Trophoblast cell (in vitro differentiated cells and primary cell): Measurements from ENCODE around the gene SI. TPM values are rescaled to one million over a fixed set of nuclear protein-coding genes. Genes with fewer than 3 reads are reported as not detected.

Source experiments
- DNase-seq, 2 donors: peaks; one replicate each; pipeline ENCODE4 v3.0.0-alpha.2; 2016
- H2AFZ ChIP-seq: 2 replicates; pipeline ENCODE4 v1.6.1; 2013; ENCODE audit warnings: low read length, moderate library complexity, mild to moderate bottlenecking; ENCODE audit not compliant: insufficient read depth, poor library complexity
- H2AK5ac ChIP-seq: 2 replicates; pipeline ENCODE4 v1.6.1; 2013; ENCODE audit warnings: mild to moderate bottlenecking, low read length
- H2BK120ac ChIP-seq: 2 replicates; pipeline ENCODE4 v1.6.1; 2013; ENCODE audit warnings: low read length, mild to moderate bottlenecking, moderate library complexity; ENCODE audit not compliant: insufficient read depth, poor library complexity
- H2BK12ac ChIP-seq: 2 replicates; pipeline ENCODE4 v1.6.1; 2013; ENCODE audit warnings: mild to moderate bottlenecking, low read length, moderate library complexity
- H2BK5ac ChIP-seq: 2 replicates; pipeline ENCODE4 v1.6.1; 2013; ENCODE audit warnings: low read length, low read depth, moderate library complexity, mild to moderate bottlenecking; ENCODE audit not compliant: poor library complexity
- H3K14ac ChIP-seq: 2 replicates; pipeline ENCODE4 v1.6.1; 2013; ENCODE audit warnings: mild to moderate bottlenecking, low read length
- H3K18ac ChIP-seq: 2 replicates; pipeline ENCODE4 v1.6.1; 2013; ENCODE audit warnings: mild to moderate bottlenecking, low read length
- H3K23ac ChIP-seq: 2 replicates; pipeline ENCODE4 v1.6.1; 2013; ENCODE audit warnings: low read length
- H3K27ac ChIP-seq: 2 replicates; pipeline ENCODE4 v1.5.1; 2013; ENCODE audit warnings: low read depth, mild to moderate bottlenecking, inconsistent platforms, low read length, moderate library complexity
- H3K27me3 ChIP-seq: 2 replicates; pipeline ENCODE4 v1.6.1; 2013; ENCODE audit warnings: inconsistent platforms, mild to moderate bottlenecking, low read length, moderate library complexity; ENCODE audit not compliant: insufficient read depth
- H3K36me3 ChIP-seq, 2 experiments: 1 replicate in 1 of 2; 2 replicates in 1 of 2; pipeline ENCODE4 v1.6.1; 2013; ENCODE audit warnings: low read length in 2 of 2, mild to moderate bottlenecking in 2 of 2, moderate library complexity in 1 of 2; ENCODE audit not compliant: insufficient read depth in 2 of 2, control insufficient read depth in 1 of 2
- H3K4ac ChIP-seq: 2 replicates; pipeline ENCODE4 v1.6.1; 2013; ENCODE audit warnings: low read depth, mild to moderate bottlenecking, low read length, moderate library complexity
- H3K4me1 ChIP-seq, 2 experiments: 1 replicate in 1 of 2; 2 replicates in 1 of 2; pipeline ENCODE4 v1.6.1; 2013; ENCODE audit warnings: low read length in 2 of 2, mild to moderate bottlenecking in 2 of 2, moderate library complexity in 1 of 2; ENCODE audit not compliant: insufficient read depth in 2 of 2, control insufficient read depth in 1 of 2
- H3K4me2 ChIP-seq: 2 replicates; pipeline ENCODE4 v1.6.1; 2013; ENCODE audit warnings: inconsistent platforms, mild to moderate bottlenecking, low read length, moderate library complexity
- H3K4me3 ChIP-seq: 2 replicates; pipeline ENCODE4 v1.5.1; 2013; ENCODE audit warnings: mild to moderate bottlenecking, low read depth, low read length, inconsistent platforms
- H3K79me1 ChIP-seq: one replicate; pipeline ENCODE4 v1.6.1; 2013; ENCODE audit warnings: low read length
- H3K79me2 ChIP-seq: 2 replicates; pipeline ENCODE4 v1.6.1; 2013; ENCODE audit warnings: low read length, mild to moderate bottlenecking; ENCODE audit not compliant: control insufficient read depth, insufficient read depth, poor library complexity
- H3K9ac ChIP-seq: 2 replicates; pipeline ENCODE4 v1.6.1; 2013; ENCODE audit warnings: mild to moderate bottlenecking, low read length
- H3K9me3 ChIP-seq: 2 replicates; pipeline ENCODE4 v1.6.1; 2013; ENCODE audit warnings: low read depth, mild to moderate bottlenecking, control low read depth, inconsistent platforms, low read length; ENCODE audit not compliant: insufficient read depth
- H4K12ac ChIP-seq: 2 replicates; pipeline ENCODE4 v1.6.1; 2013; ENCODE audit warnings: low read depth, mild to moderate bottlenecking, low read length, moderate library complexity
- H4K8ac ChIP-seq: 2 replicates; pipeline ENCODE4 v1.6.1; 2013; ENCODE audit warnings: low read depth, mild to moderate bottlenecking, low read length, moderate library complexity
- H4K91ac ChIP-seq: one replicate; pipeline ENCODE4 v1.6.1; 2013; ENCODE audit warnings: low read depth, mild to moderate bottlenecking, low read length, moderate library complexity
- WGBS: extraction: QIAGEN DNeasy Blood & Tissue Kit; methylation state at CpG from one replicate; pipeline ENCODE4 v1.1.7; 2013; ENCODE audit warnings: missing lambda C conversion rate; ENCODE audit not compliant: insufficient read length, insufficient coverage; ENCODE audit errors: extremely low coverage; 5-methylcytosine and 5-hydroxymethylcytosine counted together
- polyA plus RNA-seq: library from polyadenylated mRNA; stranded (reverse); fragments of 200-250 nt; gene quantifications from 2 replicates; pipeline ENCODE4 v1.2.3, GENCODE V29; 2013

SI gene
- polyA plus RNA-seq = not detected in 2 replicates

DNA sequence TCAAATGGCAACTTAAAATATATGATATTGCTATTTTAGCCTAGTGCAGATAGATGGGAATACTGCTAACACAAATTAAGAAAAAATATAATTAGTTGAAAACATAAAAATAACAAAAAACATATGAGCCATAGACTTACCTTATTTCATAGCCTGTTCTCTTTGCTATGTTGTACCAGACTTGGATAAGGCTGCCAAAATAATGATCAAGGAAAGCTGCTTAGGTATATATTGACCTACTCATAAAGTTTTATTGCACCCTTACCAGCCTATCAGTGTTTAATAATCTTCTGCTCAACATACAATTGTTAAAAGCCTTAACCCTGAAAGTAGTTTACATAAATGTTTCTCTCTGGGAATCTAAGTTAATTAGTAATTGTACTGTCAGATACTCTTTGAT, at the start of gene SI:
TSS of gene SI (minus strand) at position 204 of the 400 bp plus-strand sequence. CDS start 2,484 bp downstream, outside the sequence.
- Histone ChIP-seq H2AK5ac (no peak within 1 kb of the TSS), H3K79me1 (no peaks in the 10 kb centered on the region), H4K8ac (no peak within 1 kb of the TSS), H3K79me2 (no peaks in the 10 kb centered on the region), H3K4me1 (no peaks in the 10 kb centered on the region), H2AFZ (no peak within 1 kb of the TSS), H3K9me3 (no peaks in the 10 kb centered on the region), H3K27me3 (no peaks in the 10 kb centered on the region), H2BK5ac (no peak within 1 kb of the TSS), H3K27ac (no peak within 1 kb of the TSS), H4K12ac (no peak within 1 kb of the TSS), H3K18ac (no peak within 1 kb of the TSS), H3K4ac (no peak within 1 kb of the TSS), H3K23ac (no peak within 1 kb of the TSS), H4K91ac (no peak within 1 kb of the TSS), H3K36me3 (no peaks in the 10 kb centered on the region), H2BK120ac (no peak within 1 kb of the TSS), H3K4me3 (no peak within 1 kb of the TSS), H3K14ac (no peak within 1 kb of the TSS), H3K4me2 (no peak within 1 kb of the TSS), H2BK12ac (no peak within 1 kb of the TSS), H3K9ac (no peak within 1 kb of the TSS)
- no peak for DNase-seq

DNA sequence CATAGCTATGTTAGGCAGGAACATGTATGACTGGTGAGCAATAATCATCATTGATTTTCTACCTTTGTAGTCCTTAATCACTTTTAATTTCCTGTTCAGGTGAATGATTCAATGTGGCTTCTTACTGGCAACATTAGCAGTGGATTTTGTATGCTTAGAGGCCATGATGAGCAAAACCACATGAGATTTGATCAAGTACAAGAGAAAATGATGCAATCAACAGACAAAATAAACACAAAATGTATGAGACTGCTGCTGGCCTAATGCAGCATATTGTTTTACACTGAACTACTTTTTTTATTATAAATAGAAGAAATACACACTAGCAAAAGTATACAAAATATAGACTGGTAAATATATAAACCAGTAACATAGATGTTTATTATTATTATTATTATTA, 47.5 kb upstream of the SI start:
- Histone ChIP-seq H2BK12ac (no peak overlapping the region), H3K36me3 (no peaks in the 10 kb centered on the region), H3K18ac (no peak overlapping the region), H3K4me2 (no peak overlapping the region), H4K8ac (no peak overlapping the region), H3K4me1 (no peaks in the 10 kb centered on the region), H3K23ac (no peak overlapping the region), H3K79me1 (no peaks in the 10 kb centered on the region), H3K9ac (no peak overlapping the region), H3K9me3 (no peaks in the 10 kb centered on the region), H2AK5ac (no peak overlapping the region), H3K79me2 (no peaks in the 10 kb centered on the region), H2BK5ac (no peak overlapping the region), H4K12ac (no peak overlapping the region), H3K27ac (no peak overlapping the region), H3K27me3 (no peaks in the 10 kb centered on the region), H4K91ac (no peak overlapping the region), H3K4me3 (no peak overlapping the region), H3K14ac (no peak overlapping the region), H3K4ac (no peak overlapping the region), H2BK120ac (no peak overlapping the region), H2AFZ (no peak overlapping the region)
- no peak for DNase-seq

DNA sequence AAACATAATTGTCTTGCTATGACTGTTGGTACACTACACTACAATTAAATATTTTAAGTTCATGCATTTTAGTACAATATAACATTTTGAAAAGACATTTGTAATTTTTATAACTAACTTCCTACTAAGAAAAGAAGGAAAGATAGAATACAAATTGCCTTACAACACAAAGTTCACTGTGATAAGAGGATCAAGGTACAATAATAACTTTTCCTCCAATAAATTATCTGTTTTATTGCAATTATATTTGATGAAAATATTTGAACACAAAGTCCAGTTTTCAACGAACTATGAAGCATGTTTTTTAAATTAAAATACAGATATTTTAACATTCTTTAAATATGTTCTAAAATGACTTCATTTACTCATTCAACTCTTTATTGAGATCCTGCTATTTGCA, 33.1 kb upstream of the SI start:
- no peaks in the 10 kb centered on the region for H3K9me3 ChIP-seq
- H3K4ac ChIP-seq = no peak overlapping the region
- no peak overlapping the region for H4K91ac ChIP-seq

DNA sequence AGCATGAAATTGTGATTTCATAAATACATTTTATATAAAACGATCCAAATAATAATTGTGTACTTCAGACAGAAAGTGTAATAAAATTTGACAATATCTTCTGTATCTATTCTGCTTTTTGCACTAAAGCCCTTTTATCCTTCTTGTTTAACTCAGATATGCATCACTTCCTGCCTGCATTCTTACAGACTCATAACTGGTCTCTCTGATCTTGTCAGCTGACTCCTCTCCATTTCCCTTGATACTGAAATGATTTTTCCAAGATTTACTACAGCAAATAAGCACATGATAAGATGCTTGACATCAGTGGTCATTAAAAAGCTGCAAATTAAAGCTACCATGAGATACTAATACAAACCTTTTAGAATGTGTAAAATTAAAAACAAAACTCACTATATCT, 25.3 kb upstream of the SI start:
- DNase-seq = no peak
- H3K79me2 ChIP-seq = no peaks in the 10 kb centered on the region
- H4K12ac ChIP-seq = no peak overlapping the region
- no peaks in the 10 kb centered on the region for H3K4me1 ChIP-seq
- no peak overlapping the region for H3K18ac ChIP-seq
- no peak overlapping the region for H3K4me2 ChIP-seq
- H3K36me3 ChIP-seq = no peaks in the 10 kb centered on the region
- no peak overlapping the region for H3K4ac ChIP-seq
- no peak overlapping the region for H3K14ac ChIP-seq
- no peak overlapping the region for H3K23ac ChIP-seq
- H4K91ac ChIP-seq = no peak overlapping the region
- no peak overlapping the region for H3K27ac ChIP-seq
- no peak overlapping the region for H2AFZ ChIP-seq
- H3K9me3 ChIP-seq = no peaks in the 10 kb centered on the region
- no peak overlapping the region for H2AK5ac ChIP-seq
- H3K27me3 ChIP-seq = no peaks in the 10 kb centered on the region
- no peaks in the 10 kb centered on the region for H3K79me1 ChIP-seq
- no peak overlapping the region for H4K8ac ChIP-seq
- no peak overlapping the region for H2BK120ac ChIP-seq
- no peak overlapping the region for H2BK12ac ChIP-seq
- no CpG with 5 or more reads among the region's 1 CpG for WGBS
- no peak overlapping the region for H3K9ac ChIP-seq
- no peak overlapping the region for H3K4me3 ChIP-seq
- no peak overlapping the region for H2BK5ac ChIP-seq

More for the DNA sequence above, 33.1 kb upstream of the SI start:
- no peak overlapping the region for H4K12ac ChIP-seq
- H2AK5ac ChIP-seq = no peak overlapping the region
- no peak overlapping the region for H3K4me3 ChIP-seq
- no peak overlapping the region for H3K18ac ChIP-seq
- H2BK120ac ChIP-seq = no peak overlapping the region
- H3K79me2 ChIP-seq = no peaks in the 10 kb centered on the region
- no peak overlapping the region for H3K9ac ChIP-seq
- no peak for DNase-seq
- H2BK12ac ChIP-seq = no peak overlapping the region
- no peaks in the 10 kb centered on the region for H3K4me1 ChIP-seq
- H3K23ac ChIP-seq = no peak overlapping the region
- H3K4me2 ChIP-seq = no peak overlapping the region
- no CpG with 5 or more reads among the region's 1 CpG for WGBS
- no peaks in the 10 kb centered on the region for H3K27me3 ChIP-seq
- H3K36me3 ChIP-seq = no peaks in the 10 kb centered on the region
- no peak overlapping the region for H3K14ac ChIP-seq
- H3K27ac ChIP-seq = no peak overlapping the region
- H4K8ac ChIP-seq = no peak overlapping the region
- H3K79me1 ChIP-seq = no peaks in the 10 kb centered on the region
- no peak overlapping the region for H2AFZ ChIP-seq
- H2BK5ac ChIP-seq = no peak overlapping the region

DNA sequence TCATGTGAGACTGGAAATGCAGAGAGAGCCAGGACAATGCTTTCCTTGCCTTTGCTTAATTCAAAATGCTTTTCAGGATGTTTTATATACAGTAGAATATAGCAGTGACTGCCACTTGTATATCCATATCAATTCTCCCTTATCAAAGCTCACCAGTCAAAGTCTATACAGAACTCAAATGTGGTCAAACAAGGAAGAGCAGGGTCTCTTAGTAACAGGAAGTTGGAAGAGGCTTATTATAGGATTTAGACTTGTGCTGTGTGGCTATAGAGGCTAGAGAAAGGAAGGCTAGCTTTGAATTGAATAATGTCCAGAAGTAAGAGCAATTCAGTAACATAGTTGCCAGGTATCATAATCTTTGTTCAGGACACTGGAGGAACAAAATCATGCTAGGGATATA, 4.4 kb upstream of the SI start:
- Histone ChIP-seq H3K27ac (no peak overlapping the region), H3K4me1 (no peaks in the 10 kb centered on the region), H3K79me2 (no peaks in the 10 kb centered on the region), H2AK5ac (no peak overlapping the region), H2BK5ac (no peak overlapping the region), H3K79me1 (no peaks in the 10 kb centered on the region), H3K36me3 (no peaks in the 10 kb centered on the region), H4K8ac (no peak overlapping the region), H2BK120ac (no peak overlapping the region), H3K9ac (no peak overlapping the region), H4K91ac (no peak overlapping the region), H3K18ac (no peak overlapping the region), H3K9me3 (no peaks in the 10 kb centered on the region), H3K4ac (no peak overlapping the region), H2BK12ac (no peak overlapping the region), H2AFZ (no peak overlapping the region), H3K4me3 (no peak overlapping the region), H3K23ac (no peak overlapping the region), H3K27me3 (no peaks in the 10 kb centered on the region), H3K14ac (no peak overlapping the region), H3K4me2 (no peak overlapping the region), H4K12ac (no peak overlapping the region)
- DNase-seq = no peak
